CD4-positive, alpha-beta T cell treated with Interleukin-17A for 4 hours (primary cell): ENCODE measurements around the gene PGAM5.

Experiments
- DNase-seq: peaks from one replicate; pipeline ENCODE4 v3.0.0-alpha.2; 2020; ENCODE audit warnings: mixed read lengths

The PGAM5 gene

GRCh38 chr12:132723015-132723763, 12.5 kb downstream of the PGAM5 start:
- no peak for DNase-seq

GRCh38 chr12:132723764-132724140, 13.1 kb downstream of the PGAM5 start:
- DNase-seq, result no peak

GRCh38 chr12:132724506-132725241, 14.0 kb downstream of the PGAM5 start:
- DNase-seq, result no peak

GRCh38 chr12:132726386-132726785, 15.7 kb downstream of the PGAM5 start:
- DNase-seq, result no peak

- DNase-seq, result no peak
These were observed 16.6 kb downstream of the PGAM5 start for GRCh38 chr12:132727091-132727794.

GRCh38 chr12:132728502-132728901, 17.9 kb downstream of the PGAM5 start:
- no peak for DNase-seq

- no peak for DNase-seq
These were observed 19.1 kb downstream of the PGAM5 start for GRCh38 chr12:132729541-132730320.

GRCh38 chr12:132730353-132730752, 19.7 kb downstream of the PGAM5 start:
- no peak for DNase-seq

GRCh38 chr12:132731574-132731973, 20.9 kb downstream of the PGAM5 start:
- DNase-seq, result no peak

GRCh38 chr12:132734206-132734605, 23.6 kb downstream of the PGAM5 start:
- DNase-seq, result no peak

- DNase-seq, result no peak
These were observed 24.9 kb downstream of the PGAM5 start for GRCh38 chr12:132735496-132735895.

- DNase-seq, result no peak
These were observed 25.7 kb downstream of the PGAM5 start for GRCh38 chr12:132736378-132736777.

GRCh38 chr12:132736913-132737312, 26.3 kb downstream of the PGAM5 start:
- DNase-seq, result no peak

GRCh38 chr12:132739600-132740312, 29.1 kb downstream of the PGAM5 start:
- DNase-seq, result no peak

- no peak for DNase-seq
These were observed 29.6 kb downstream of the PGAM5 start for GRCh38 chr12:132740313-132740646.

- no peak for DNase-seq
These were observed 30.0 kb downstream of the PGAM5 start for GRCh38 chr12:132740652-132741051.

- no peak for DNase-seq
These were observed 31.0 kb downstream of the PGAM5 start for GRCh38 chr12:132741620-132742019.

GRCh38 chr12:132743831-132744230, 33.2 kb downstream of the PGAM5 start:
- no peak for DNase-seq

GRCh38 chr12:132746613-132747012, 36.0 kb downstream of the PGAM5 start:
- no peak for DNase-seq

- DNase-seq, result no peak
These were observed 36.8 kb downstream of the PGAM5 start for GRCh38 chr12:132747395-132747794.

GRCh38 chr12:132747896-132748295, 37.3 kb downstream of the PGAM5 start:
- DNase-seq, result no peak

- DNase-seq, result no peak
These were observed 37.7 kb downstream of the PGAM5 start for GRCh38 chr12:132748319-132748718.
